ENCODE data around the gene PDXK.

DNA sequence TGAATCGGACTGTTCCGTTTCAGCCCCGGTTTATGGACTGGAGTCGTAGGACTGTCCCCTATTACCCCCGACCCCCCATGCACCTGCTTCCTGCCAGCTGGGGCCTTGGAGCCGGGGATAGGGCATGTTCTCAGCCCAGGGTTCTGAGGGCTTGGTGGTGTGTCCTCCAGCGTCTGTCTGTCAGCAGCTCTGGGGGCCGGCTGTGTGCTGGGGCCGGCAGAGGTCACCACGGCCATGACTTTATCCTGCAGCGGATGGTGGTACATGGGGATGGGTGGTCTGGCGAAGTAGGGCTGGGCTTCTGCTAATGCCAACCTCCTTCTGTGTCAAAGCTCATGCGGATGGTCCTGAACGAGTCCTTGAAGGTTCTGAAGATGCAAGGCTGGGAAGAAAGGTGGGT is 75.9 kb downstream of the PDXK start:
- TF ChIP-seq, protein P1, sequence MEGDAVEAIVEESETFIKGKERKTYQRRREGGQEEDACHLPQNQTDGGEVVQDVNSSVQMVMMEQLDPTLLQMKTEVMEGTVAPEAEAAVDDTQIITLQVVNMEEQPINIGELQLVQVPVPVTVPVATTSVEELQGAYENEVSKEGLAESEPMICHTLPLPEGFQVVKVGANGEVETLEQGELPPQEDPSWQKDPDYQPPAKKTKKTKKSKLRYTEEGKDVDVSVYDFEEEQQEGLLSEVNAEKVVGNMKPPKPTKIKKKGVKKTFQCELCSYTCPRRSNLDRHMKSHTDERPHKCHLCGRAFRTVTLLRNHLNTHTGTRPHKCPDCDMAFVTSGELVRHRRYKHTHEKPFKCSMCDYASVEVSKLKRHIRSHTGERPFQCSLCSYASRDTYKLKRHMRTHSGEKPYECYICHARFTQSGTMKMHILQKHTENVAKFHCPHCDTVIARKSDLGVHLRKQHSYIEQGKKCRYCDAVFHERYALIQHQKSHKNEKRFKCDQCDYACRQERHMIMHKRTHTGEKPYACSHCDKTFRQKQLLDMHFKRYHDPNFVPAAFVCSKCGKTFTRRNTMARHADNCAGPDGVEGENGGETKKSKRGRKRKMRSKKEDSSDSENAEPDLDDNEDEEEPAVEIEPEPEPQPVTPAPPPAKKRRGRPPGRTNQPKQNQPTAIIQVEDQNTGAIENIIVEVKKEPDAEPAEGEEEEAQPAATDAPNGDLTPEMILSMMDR (IDR thresholded peaks at IDR 0.05): no peak
- no peak for TF ChIP-seq POLR2A (IDR thresholded peaks at IDR 0.05)

All from body of pancreas (tissue), 4 donors.